DND-41 (cell line): Measurements from ENCODE around the gene NRG2.

Source experiments
- ATAC-seq: fragments of 200-7000 bp; cut with Tn5 transposase; 3 replicates; pipeline ENCODE4 v1.9.1; 2021; ENCODE audit warnings: low read depth; ENCODE audit not compliant: insufficient read depth
- DNase-seq: peaks from one replicate; pipeline ENCODE4 v3.0.0-alpha.2; 2020
- H2AFZ ChIP-seq: 2 replicates; pipeline ENCODE4 v1.6.0; 2012; ENCODE audit warnings: low read depth, low read length
- H3K27ac ChIP-seq: 2 replicates; pipeline ENCODE4 v1.5.1; 2012; ENCODE audit warnings: low read length, inconsistent platforms
- H3K27me3 ChIP-seq: fragments of 200-600 bp; sonication (generic); 2 replicates; pipeline ENCODE4 v1.6.0; 2012; ENCODE audit warnings: low read length, mild to moderate bottlenecking, inconsistent platforms; ENCODE audit not compliant: insufficient read depth, poor library complexity
- H3K36me3 ChIP-seq: 2 replicates; pipeline ENCODE4 v1.5.1; 2012; ENCODE audit warnings: low read length, inconsistent platforms; ENCODE audit not compliant: insufficient read depth
- H3K4me1 ChIP-seq: 2 replicates; pipeline ENCODE4 v1.5.1; 2012; ENCODE audit warnings: mild to moderate bottlenecking, low read length; ENCODE audit not compliant: insufficient read depth
- H3K4me2 ChIP-seq: 2 replicates; pipeline ENCODE4 v1.6.0; 2012; ENCODE audit warnings: mild to moderate bottlenecking, moderate library complexity, low read length, inconsistent platforms; ENCODE audit not compliant: insufficient read depth
- H3K4me3 ChIP-seq, 2 experiments: fragments of 200-600 bp in 1 of 2; shearing (Covaris generic) in 1 of 2; 2 replicates each; pipeline ENCODE4 v1.5.1; 2012 to 2016; ENCODE audit warnings: inconsistent platforms in 2 of 2, low read length in 2 of 2, mild to moderate bottlenecking in 2 of 2, low read depth in 1 of 2, moderate library complexity in 1 of 2
- H3K79me2 ChIP-seq: 2 replicates; pipeline ENCODE4 v1.6.0; 2012; ENCODE audit warnings: low read length, inconsistent platforms; ENCODE audit not compliant: insufficient read depth
- H3K9ac ChIP-seq: 2 replicates; pipeline ENCODE4 v1.6.0; 2012; ENCODE audit warnings: low read depth, mild to moderate bottlenecking, inconsistent platforms, low read length, moderate library complexity
- H3K9me3 ChIP-seq: 2 replicates; pipeline ENCODE4 v1.5.1; 2012; ENCODE audit warnings: low read length, moderate library complexity, mild to moderate bottlenecking, inconsistent platforms; ENCODE audit not compliant: insufficient read depth, severe bottlenecking
- H4K20me1 ChIP-seq: 2 replicates; pipeline ENCODE4 v1.6.0; 2012; ENCODE audit warnings: low read length; ENCODE audit not compliant: insufficient read depth
- EZH2 ChIP-seq: IDR thresholded peaks from 3 replicates; pipeline ENCODE4 v1.6.1; 2012; ENCODE audit warnings: borderline replicate concordance, low read depth, mild to moderate bottlenecking, moderate library complexity, low read length, inconsistent platforms; ENCODE audit not compliant: severe bottlenecking
- TF ChIP-seq, protein P1 (sequence below): IDR thresholded peaks from 2 replicates; pipeline ENCODE4 v1.5.1; 2012; ENCODE audit warnings: borderline replicate concordance, low read length, moderate library complexity, mild to moderate bottlenecking; ENCODE audit not compliant: poor library complexity, severe bottlenecking; ENCODE audit errors: extremely low read depth

Gene NRG2

DNA sequence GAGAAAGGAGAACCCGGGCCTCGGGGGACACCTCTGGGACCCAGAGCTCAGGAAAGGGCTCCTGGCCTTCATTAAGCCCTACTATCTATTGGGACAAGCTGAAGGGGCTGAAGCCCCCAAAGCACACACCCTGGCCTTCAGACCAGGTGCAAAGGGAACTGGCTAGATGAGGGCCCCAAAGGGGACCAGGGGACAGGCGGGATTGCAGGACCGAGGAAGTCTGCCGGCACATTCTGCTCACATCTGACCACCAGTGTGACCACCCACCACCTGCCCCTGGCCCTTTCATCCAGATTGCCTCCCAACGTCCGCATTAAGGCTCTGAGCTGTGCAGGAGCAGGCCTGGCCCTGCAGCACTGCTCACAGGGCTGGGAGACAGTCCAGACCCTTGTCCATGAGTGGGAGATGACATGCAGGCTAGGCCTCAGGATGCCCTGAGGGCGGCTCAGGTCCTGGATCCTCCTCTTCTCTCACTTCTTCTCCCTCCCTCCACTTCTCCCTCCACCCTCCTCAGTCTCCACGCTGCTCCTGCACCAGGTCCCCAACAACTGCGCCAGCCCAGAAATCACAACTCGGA is 228.3 kb downstream of the NRG2 start:
- H3K79me2 ChIP-seq: no peaks in the 10 kb centered on the region
- H3K27ac ChIP-seq: no peak overlapping the region
- H3K9me3 ChIP-seq: peaks cover 7% of the 10 kb centered on the region
- no peaks in the 10 kb centered on the region for H3K4me1 ChIP-seq
- H3K9ac ChIP-seq: no peak overlapping the region
- no peak overlapping the region for H3K4me2 ChIP-seq
- TF ChIP-seq, protein P1, sequence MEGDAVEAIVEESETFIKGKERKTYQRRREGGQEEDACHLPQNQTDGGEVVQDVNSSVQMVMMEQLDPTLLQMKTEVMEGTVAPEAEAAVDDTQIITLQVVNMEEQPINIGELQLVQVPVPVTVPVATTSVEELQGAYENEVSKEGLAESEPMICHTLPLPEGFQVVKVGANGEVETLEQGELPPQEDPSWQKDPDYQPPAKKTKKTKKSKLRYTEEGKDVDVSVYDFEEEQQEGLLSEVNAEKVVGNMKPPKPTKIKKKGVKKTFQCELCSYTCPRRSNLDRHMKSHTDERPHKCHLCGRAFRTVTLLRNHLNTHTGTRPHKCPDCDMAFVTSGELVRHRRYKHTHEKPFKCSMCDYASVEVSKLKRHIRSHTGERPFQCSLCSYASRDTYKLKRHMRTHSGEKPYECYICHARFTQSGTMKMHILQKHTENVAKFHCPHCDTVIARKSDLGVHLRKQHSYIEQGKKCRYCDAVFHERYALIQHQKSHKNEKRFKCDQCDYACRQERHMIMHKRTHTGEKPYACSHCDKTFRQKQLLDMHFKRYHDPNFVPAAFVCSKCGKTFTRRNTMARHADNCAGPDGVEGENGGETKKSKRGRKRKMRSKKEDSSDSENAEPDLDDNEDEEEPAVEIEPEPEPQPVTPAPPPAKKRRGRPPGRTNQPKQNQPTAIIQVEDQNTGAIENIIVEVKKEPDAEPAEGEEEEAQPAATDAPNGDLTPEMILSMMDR: no peak
- TF ChIP-seq EZH2: no peak
- no peak overlapping the region for H3K4me3 ChIP-seq
- H3K27me3 ChIP-seq: no peaks in the 10 kb centered on the region
- no peak for ATAC-seq
- no peak overlapping the region for H2AFZ ChIP-seq
- no peaks in the 10 kb centered on the region for H3K36me3 ChIP-seq
- H4K20me1 ChIP-seq: peaks cover 3% of the 10 kb centered on the region; the same call in 1 of the 2 replicates
- no peak for DNase-seq

GRCh38 chr5:139814191-139814601 is 228.9 kb downstream of the NRG2 start:
- DNase-seq: no peak

GRCh38 chr5:139812836-139813805 is 230.0 kb downstream of the NRG2 start:
- TF ChIP-seq, protein P1: no peak
- TF ChIP-seq EZH2: no peak
- Histone ChIP-seq H3K27me3 (no peaks in the 10 kb centered on the region), H3K4me1 (no peaks in the 10 kb centered on the region), H3K4me3 (no peak overlapping the region), H2AFZ (no peak overlapping the region), H3K9me3 (no peaks in the 10 kb centered on the region), H3K4me2 (no peak overlapping the region), H3K27ac (no peak overlapping the region), H3K9ac (no peak overlapping the region), H4K20me1 (peaks cover 8% of the 10 kb centered on the region), H3K36me3 (no peaks in the 10 kb centered on the region), H3K79me2 (no peaks in the 10 kb centered on the region)
- DNase-seq (no peak), ATAC-seq (no peak)

More at GRCh38 chr5:139814191-139814601, 228.9 kb downstream of the NRG2 start:
- no peak for ATAC-seq
- Histone ChIP-seq H2AFZ (no peak overlapping the region), H3K9me3 (peaks cover 6% of the 10 kb centered on the region), H3K27ac (no peak overlapping the region), H3K79me2 (no peaks in the 10 kb centered on the region), H4K20me1 (peaks cover 3% of the 10 kb centered on the region; the same call in 1 of the 2 replicates), H3K4me3 (no peak overlapping the region), H3K27me3 (no peaks in the 10 kb centered on the region), H3K9ac (no peak overlapping the region), H3K4me1 (no peaks in the 10 kb centered on the region), H3K36me3 (no peaks in the 10 kb centered on the region), H3K4me2 (no peak overlapping the region)
- TF ChIP-seq EZH2: no peak
- TF ChIP-seq, protein P1: no peak
